Osteoblast (primary cell): ENCODE data around the gene MEN1. TPM values are rescaled to one million over a fixed set of nuclear protein-coding genes. Genes with fewer than 3 reads are reported as not detected.

Experiments used
- DNase-seq: peaks from one replicate; pipeline ENCODE4 v3.0.0; 2011; ENCODE audit warnings: low spot score, mixed read lengths; ENCODE audit not compliant: insufficient read length; ENCODE audit errors: missing footprints
- H2AFZ ChIP-seq: 2 replicates; pipeline ENCODE4 v1.6.0; 2011; ENCODE audit warnings: mild to moderate bottlenecking, low read length
- H3K27ac ChIP-seq: 2 replicates; pipeline ENCODE4 v1.5.1; 2011; ENCODE audit warnings: mild to moderate bottlenecking, low read depth, low read length, moderate library complexity
- H3K27me3 ChIP-seq: 2 replicates; pipeline ENCODE4 v1.6.0; 2012; ENCODE audit warnings: mild to moderate bottlenecking, control low read depth, inconsistent platforms, low read length, moderate library complexity; ENCODE audit not compliant: insufficient read depth
- H3K36me3 ChIP-seq: 2 replicates; pipeline ENCODE4 v1.5.1; 2011; ENCODE audit warnings: mild to moderate bottlenecking, low read length, control low read depth, moderate library complexity; ENCODE audit not compliant: insufficient read depth
- H3K4me1 ChIP-seq: 2 replicates; pipeline ENCODE4 v1.5.1; 2011; ENCODE audit warnings: mild to moderate bottlenecking, low read length, control low read depth, moderate library complexity; ENCODE audit not compliant: insufficient read depth
- H3K4me2 ChIP-seq: 2 replicates; pipeline ENCODE4 v1.6.0; 2011; ENCODE audit warnings: mild to moderate bottlenecking, low read length; ENCODE audit not compliant: insufficient read depth
- H3K4me3 ChIP-seq: fragments of 200-600 bp; sonication (generic); 3 replicates; pipeline ENCODE4 v1.5.1; 2012; ENCODE audit warnings: mild to moderate bottlenecking, low read length, inconsistent platforms; ENCODE audit not compliant: insufficient read depth
- H3K79me2 ChIP-seq: 2 replicates; pipeline ENCODE4 v1.6.0; 2012; ENCODE audit warnings: mild to moderate bottlenecking, low read length, control low read depth, inconsistent platforms; ENCODE audit not compliant: insufficient read depth
- H3K9me3 ChIP-seq: 2 replicates; pipeline ENCODE4 v1.5.1; 2011; ENCODE audit warnings: low read depth, low read length, control low read depth
- H4K20me1 ChIP-seq: 2 replicates; pipeline ENCODE4 v1.6.0; 2012; ENCODE audit warnings: mild to moderate bottlenecking, low read length, control low read depth; ENCODE audit not compliant: insufficient read depth
- CTCF ChIP-seq: IDR thresholded peaks from 2 replicates; pipeline ENCODE4 v1.5.1; 2011; ENCODE audit warnings: mild to moderate bottlenecking, low read depth, low read length, moderate library complexity; ENCODE audit errors: extremely low read depth
- total RNA-seq: library from RNA; depleted of rRNA; stranded (reverse); fragments of >200 nt; gene quantifications from 2 replicates; pipeline ENCODE4 v1.2.3, GENCODE V29; 2012

The MEN1 gene
- total RNA-seq, 1 donor = 12.3 TPM

DNA sequence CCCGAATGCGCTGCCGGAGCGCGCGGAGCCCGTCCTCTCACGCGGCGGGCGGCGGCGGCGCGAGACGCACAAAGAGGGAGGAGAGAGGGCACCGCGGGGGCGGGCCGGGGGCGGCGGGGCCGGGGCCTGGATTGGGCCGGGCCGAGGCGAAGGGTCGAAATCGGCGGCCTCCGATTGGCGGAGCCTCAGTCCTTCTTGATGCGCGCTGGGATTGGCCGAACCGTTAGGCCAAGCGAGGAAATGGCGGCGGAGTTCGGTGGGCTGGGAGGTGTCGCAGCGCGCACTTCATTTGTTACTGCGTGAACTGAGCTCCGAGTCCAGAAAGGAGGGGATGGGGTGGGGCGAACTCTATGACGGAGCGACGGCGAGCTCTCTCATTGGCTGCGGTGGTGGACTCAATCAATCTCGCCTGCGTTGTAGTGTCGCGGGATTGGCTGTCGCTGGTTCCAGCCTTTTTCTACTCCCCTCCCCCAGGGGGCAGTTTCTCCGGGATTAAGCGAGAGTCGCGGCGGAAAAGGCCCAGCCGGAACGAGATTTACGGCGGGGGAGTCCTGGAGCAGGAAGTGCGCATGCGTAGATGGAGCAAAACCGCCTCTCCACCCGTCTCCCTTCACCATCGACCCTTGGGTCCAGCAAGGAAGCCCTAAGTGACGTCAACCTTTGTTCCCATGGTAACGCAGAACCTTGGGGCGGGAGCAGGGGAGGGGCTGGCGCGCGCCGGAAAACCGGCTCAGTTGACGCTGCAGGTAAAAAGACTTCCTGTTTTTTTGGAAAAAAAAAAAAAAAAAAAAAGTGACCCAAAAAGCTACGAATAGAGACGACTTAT, 31.7 kb downstream of the MEN1 start, which contains the start of gene SF1:
TSS of gene SF1 (minus strand) at position 70 of the 826 bp plus-strand sequence. CDS start 150 bp downstream, outside the sequence.
- Histone ChIP-seq H3K27me3 (no peaks in the 10 kb centered on the region), H3K4me3 (peak within 1 kb of the TSS; percentile 79), H3K36me3 (peaks cover 32% of the 10 kb centered on the region), H3K27ac (peak within 1 kb of the TSS; percentile 91), H3K4me2 (peak within 1 kb of the TSS; percentile 92), H3K79me2 (peaks cover 39% of the 10 kb centered on the region), H3K4me1 (peaks cover 15% of the 10 kb centered on the region), H4K20me1 (peaks cover 36% of the 10 kb centered on the region), H2AFZ (peak within 1 kb of the TSS; percentile 88), H3K9me3 (no peaks in the 10 kb centered on the region)
- TF ChIP-seq CTCF = no peak
- peak; percentile 98 for DNase-seq

- peaks cover 44% of the 10 kb centered on the region for H3K79me2 ChIP-seq
- H3K27me3 ChIP-seq = no peaks in the 10 kb centered on the region
- H4K20me1 ChIP-seq = peaks cover 41% of the 10 kb centered on the region
- no peaks in the 10 kb centered on the region for H3K9me3 ChIP-seq
- no peak for DNase-seq
- H3K4me2 ChIP-seq = peak overlapping the region; percentile 16
- H2AFZ ChIP-seq = no peak overlapping the region
- peaks cover 38% of the 10 kb centered on the region for H3K36me3 ChIP-seq
- H3K4me1 ChIP-seq = peaks cover 15% of the 10 kb centered on the region
- H3K27ac ChIP-seq = peak overlapping the region; percentile 91
- no peak for TF ChIP-seq CTCF
- peak overlapping the region; percentile 79 for H3K4me3 ChIP-seq
Measured at GRCh38 chr11:64778223-64778472, 32.2 kb downstream of the MEN1 start.

DNA sequence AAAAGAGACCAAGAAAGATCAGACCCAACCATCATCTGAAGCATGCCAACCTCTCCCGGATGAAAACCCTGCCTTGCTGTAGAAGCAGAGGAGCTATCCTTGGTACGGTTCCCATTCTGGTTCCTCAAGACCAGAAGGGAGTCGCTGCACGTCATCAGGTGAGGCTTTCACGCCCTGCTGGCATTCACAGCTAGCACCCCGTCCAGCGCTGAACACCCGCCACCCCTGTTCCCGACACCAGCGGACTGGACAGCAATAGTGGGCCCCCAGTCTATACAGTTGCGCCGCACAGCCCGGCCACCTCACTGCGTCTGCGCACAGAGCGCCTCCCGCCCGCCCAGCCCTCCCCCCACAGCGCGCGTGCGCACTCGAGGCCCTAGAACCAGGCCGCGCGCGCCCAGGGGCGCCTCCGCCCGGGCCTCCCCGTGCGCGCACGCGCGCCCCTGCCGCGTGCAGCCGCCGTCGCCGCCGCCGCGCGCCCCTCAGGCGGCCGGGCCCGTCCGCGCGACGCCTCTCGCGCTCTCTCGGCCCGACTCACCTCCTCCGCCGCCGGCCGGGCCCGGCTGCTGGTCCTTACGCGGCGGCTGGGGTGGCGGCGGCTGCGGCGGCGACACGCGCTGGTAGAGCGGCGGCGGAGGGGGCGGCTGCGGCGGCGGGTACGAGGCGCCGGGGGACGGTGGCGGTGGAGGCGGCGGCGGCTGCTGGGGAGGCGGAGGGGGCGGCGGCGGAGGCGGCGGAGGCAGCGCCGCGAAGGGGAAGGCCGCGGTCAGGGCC, 32.7 kb downstream of the MEN1 start:
- Histone ChIP-seq H3K27ac (peak overlapping the region; percentile 91), H3K4me3 (peak overlapping the region; percentile 79), H2AFZ (no peak overlapping the region)

More for the DNA sequence above, 32.7 kb downstream of the MEN1 start:
- H3K9me3 ChIP-seq = no peaks in the 10 kb centered on the region
- peaks cover 17% of the 10 kb centered on the region for H3K4me1 ChIP-seq
- peak; percentile 99 for DNase-seq
- H3K36me3 ChIP-seq = peaks cover 43% of the 10 kb centered on the region
- H4K20me1 ChIP-seq = peaks cover 45% of the 10 kb centered on the region
- peaks cover 49% of the 10 kb centered on the region for H3K79me2 ChIP-seq
- H3K4me2 ChIP-seq = peak overlapping the region; percentile 92
- no peak for TF ChIP-seq CTCF
- H3K27me3 ChIP-seq = no peaks in the 10 kb centered on the region
